Fibroblast of the aortic adventitia (primary cell): Measurements from ENCODE around the gene TTBK2. TPM values are rescaled to one million over a fixed set of nuclear protein-coding genes. Genes with fewer than 3 reads are reported as not detected.

Experiments used
- DNase-seq: peaks from one replicate; pipeline ENCODE4 v3.0.0-alpha.2; 2010; ENCODE audit warnings: low read depth
- H3K4me3 ChIP-seq: 2 replicates; pipeline ENCODE4 v1.5.1; 2011; ENCODE audit warnings: low read depth, mild to moderate bottlenecking, control low read depth, low read length, moderate library complexity
- CTCF ChIP-seq: IDR thresholded peaks from 2 replicates; pipeline ENCODE4 v1.5.1; 2011; ENCODE audit warnings: mild to moderate bottlenecking, low read length, control low read depth, inconsistent platforms; ENCODE audit not compliant: insufficient read depth
- total RNA-seq: library from RNA; depleted of rRNA; stranded (reverse); fragments of >200 nt; gene quantifications from 2 replicates; pipeline ENCODE4 v1.2.3, GENCODE V29; 2012; ENCODE audit warnings: low replicate concordance

Gene TTBK2
- total RNA-seq, 1 donor = 14.3 TPM

GRCh38 chr15:42716125-42716524, 204.5 kb downstream of the TTBK2 start:
- no peak for DNase-seq
- no peak overlapping the region for H3K4me3 ChIP-seq
- TF ChIP-seq CTCF = no peak

GRCh38 chr15:42712584-42712983, 208.0 kb downstream of the TTBK2 start:
- no peak for DNase-seq
- no peak for TF ChIP-seq CTCF

GRCh38 chr15:42711746-42712145, 208.8 kb downstream of the TTBK2 start:
- no peak overlapping the region for H3K4me3 ChIP-seq
- no peak for DNase-seq
- no peak for TF ChIP-seq CTCF

More at GRCh38 chr15:42712584-42712983, 208.0 kb downstream of the TTBK2 start:
- no peak overlapping the region for H3K4me3 ChIP-seq

DNA sequence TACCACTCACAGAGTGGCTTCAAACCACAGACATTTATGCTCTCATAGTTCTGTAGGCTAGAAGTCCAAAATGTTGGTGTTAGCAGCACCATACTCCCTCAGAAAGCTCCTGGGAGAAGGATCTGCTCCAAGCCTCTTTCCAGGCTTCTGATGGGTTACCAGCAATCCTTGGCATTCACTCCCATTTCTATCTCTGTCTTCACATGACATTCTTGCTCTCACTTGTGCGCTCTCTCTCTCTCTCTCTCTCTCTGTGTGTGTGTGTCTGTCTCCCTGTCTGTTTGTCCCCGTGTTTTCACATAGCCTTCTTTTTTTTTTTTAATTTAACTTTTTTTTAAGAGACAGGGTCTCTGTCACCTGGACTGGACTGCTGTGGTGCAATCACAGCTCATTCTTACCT, 209.9 kb downstream of the TTBK2 start:
- H3K4me3 ChIP-seq = no peak overlapping the region
- DNase-seq = no peak
- no peak for TF ChIP-seq CTCF

- TF ChIP-seq CTCF = no peak
- no peak for DNase-seq
- H3K4me3 ChIP-seq = no peak overlapping the region
These were observed 212.6 kb downstream of the TTBK2 start for GRCh38 chr15:42707873-42708544.

- H3K4me3 ChIP-seq = no peak overlapping the region
- TF ChIP-seq CTCF = no peak
- peak; percentile 72 for DNase-seq
These were observed 213.5 kb downstream of the TTBK2 start for GRCh38 chr15:42707068-42707467.

- DNase-seq = no peak
- H3K4me3 ChIP-seq = no peak overlapping the region
- TF ChIP-seq CTCF = no peak
These were observed 215.2 kb downstream of the TTBK2 start for GRCh38 chr15:42705336-42705735.
